ENCODE data around the gene ARID3C. TPM values are rescaled to one million over a fixed set of nuclear protein-coding genes. Genes with fewer than 3 reads are reported as not detected.

Gene ARID3C
- total RNA-seq, 1 experiment from 2014 or later: 0.33 TPM

DNA sequence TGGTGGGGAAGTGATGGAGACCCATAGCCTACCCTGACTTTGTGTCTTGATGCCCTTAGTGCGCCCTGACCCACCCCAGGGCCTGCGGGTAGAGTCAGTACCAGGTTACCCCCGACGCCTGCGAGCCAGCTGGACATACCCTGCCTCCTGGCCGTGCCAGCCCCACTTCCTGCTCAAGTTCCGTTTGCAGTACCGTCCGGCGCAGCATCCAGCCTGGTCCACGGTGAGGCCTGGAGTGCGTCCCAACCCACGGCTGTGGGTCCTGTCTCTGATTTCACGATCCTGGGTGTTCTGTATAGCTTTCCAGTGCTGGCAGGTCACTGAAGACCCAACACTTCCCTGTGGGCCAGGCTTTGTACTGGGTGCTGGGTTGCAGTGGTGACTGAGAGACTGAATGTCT is 29.6 kb upstream of the ARID3C start:
- Histone ChIP-seq H3K36me3 (ENCODE audit: control insufficient read depth, insufficient read depth, low read length) (no peaks in the 10 kb centered on the region), H3K27ac (ENCODE audit: low read length) (no peak overlapping the region), H3K27me3 (ENCODE audit: control insufficient read depth, insufficient read depth, low read length) (no peaks in the 10 kb centered on the region), H3K4me1 (ENCODE audit: control insufficient read depth, insufficient read depth, low read length) (peaks cover under 1% of the 10 kb centered on the region), H3K9me3 (ENCODE audit: control insufficient read depth, insufficient read depth, low read depth, low read length) (no peaks in the 10 kb centered on the region), H3K4me3 (ENCODE audit: low read depth in 2 of 2, low read length in 2 of 2) (no peak overlapping the region)
- no TSS peak for BruUV-seq (replicated peaks)
- CTCF ChIA-PET: no interaction called here
- ATAC-seq: no peak
- DNase-seq (ENCODE audit: low read depth, low spot score): no peak
- in situ Hi-C loops (cut with HindIII; ENCODE audit: low pct_unique_long_range_greater_than_20kb, low sequenced_read_pairs) (no loop called here), intact Hi-C loops (cut with micrococcal nuclease; ENCODE audit: unreplicated experiment) (no loop called here)
- no peak for TF ChIP-seq SIN3A (IDR thresholded peaks at IDR 0.05; ENCODE audit: borderline replicate concordance, insufficient read depth, low read depth, low read length)
- TF ChIP-seq, protein P1, sequence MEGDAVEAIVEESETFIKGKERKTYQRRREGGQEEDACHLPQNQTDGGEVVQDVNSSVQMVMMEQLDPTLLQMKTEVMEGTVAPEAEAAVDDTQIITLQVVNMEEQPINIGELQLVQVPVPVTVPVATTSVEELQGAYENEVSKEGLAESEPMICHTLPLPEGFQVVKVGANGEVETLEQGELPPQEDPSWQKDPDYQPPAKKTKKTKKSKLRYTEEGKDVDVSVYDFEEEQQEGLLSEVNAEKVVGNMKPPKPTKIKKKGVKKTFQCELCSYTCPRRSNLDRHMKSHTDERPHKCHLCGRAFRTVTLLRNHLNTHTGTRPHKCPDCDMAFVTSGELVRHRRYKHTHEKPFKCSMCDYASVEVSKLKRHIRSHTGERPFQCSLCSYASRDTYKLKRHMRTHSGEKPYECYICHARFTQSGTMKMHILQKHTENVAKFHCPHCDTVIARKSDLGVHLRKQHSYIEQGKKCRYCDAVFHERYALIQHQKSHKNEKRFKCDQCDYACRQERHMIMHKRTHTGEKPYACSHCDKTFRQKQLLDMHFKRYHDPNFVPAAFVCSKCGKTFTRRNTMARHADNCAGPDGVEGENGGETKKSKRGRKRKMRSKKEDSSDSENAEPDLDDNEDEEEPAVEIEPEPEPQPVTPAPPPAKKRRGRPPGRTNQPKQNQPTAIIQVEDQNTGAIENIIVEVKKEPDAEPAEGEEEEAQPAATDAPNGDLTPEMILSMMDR (IDR thresholded peaks at IDR 0.05): no peak
- TF ChIP-seq, protein P2, sequence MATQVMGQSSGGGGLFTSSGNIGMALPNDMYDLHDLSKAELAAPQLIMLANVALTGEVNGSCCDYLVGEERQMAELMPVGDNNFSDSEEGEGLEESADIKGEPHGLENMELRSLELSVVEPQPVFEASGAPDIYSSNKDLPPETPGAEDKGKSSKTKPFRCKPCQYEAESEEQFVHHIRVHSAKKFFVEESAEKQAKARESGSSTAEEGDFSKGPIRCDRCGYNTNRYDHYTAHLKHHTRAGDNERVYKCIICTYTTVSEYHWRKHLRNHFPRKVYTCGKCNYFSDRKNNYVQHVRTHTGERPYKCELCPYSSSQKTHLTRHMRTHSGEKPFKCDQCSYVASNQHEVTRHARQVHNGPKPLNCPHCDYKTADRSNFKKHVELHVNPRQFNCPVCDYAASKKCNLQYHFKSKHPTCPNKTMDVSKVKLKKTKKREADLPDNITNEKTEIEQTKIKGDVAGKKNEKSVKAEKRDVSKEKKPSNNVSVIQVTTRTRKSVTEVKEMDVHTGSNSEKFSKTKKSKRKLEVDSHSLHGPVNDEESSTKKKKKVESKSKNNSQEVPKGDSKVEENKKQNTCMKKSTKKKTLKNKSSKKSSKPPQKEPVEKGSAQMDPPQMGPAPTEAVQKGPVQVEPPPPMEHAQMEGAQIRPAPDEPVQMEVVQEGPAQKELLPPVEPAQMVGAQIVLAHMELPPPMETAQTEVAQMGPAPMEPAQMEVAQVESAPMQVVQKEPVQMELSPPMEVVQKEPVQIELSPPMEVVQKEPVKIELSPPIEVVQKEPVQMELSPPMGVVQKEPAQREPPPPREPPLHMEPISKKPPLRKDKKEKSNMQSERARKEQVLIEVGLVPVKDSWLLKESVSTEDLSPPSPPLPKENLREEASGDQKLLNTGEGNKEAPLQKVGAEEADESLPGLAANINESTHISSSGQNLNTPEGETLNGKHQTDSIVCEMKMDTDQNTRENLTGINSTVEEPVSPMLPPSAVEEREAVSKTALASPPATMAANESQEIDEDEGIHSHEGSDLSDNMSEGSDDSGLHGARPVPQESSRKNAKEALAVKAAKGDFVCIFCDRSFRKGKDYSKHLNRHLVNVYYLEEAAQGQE (IDR thresholded peaks at IDR 0.05; ENCODE audit: insufficient read depth in 1 of 2, low read depth in 2 of 2, low read length in 1 of 2): no peak
- no peak for TF ChIP-seq TCF7L2 (IDR thresholded peaks at IDR 0.05; ENCODE audit: low read depth, low read length)
- TF ChIP-seq POLR2AphosphoS5 (IDR thresholded peaks at IDR 0.05; ENCODE audit: low read depth, low read length): no peak
- POLR2A ChIA-PET: no interaction called here

DNA sequence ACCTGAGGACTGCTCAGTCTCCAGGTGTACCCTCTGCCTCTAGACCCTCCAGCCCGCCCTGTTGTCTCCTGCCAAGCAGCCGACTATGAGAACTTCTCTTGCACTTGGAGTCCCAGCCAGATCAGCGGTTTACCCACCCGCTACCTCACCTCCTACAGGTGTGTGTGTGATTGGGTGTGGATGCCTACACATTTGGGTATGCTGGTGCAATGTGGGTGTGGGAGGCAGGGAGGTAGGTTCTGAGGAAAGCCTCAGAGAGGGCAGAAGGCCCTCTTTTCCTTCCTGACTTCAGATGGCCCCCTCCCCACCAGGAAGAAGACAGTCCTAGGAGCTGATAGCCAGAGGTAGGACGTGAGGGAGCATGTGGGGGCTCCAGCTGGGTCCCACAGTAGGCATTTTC is 28.1 kb upstream of the ARID3C start:
- DNase-seq (ENCODE audit: low read depth, low spot score): no peak
- Histone ChIP-seq H3K27ac (ENCODE audit: low read length) (no peak overlapping the region), H3K4me3 (ENCODE audit: low read depth in 2 of 2, low read length in 2 of 2) (no peak overlapping the region), H3K36me3 (ENCODE audit: control insufficient read depth, insufficient read depth, low read length) (no peaks in the 10 kb centered on the region), H3K27me3 (ENCODE audit: control insufficient read depth, insufficient read depth, low read length) (no peaks in the 10 kb centered on the region), H3K4me1 (ENCODE audit: control insufficient read depth, insufficient read depth, low read length) (peaks cover 14% of the 10 kb centered on the region), H3K9me3 (ENCODE audit: control insufficient read depth, insufficient read depth, low read depth, low read length) (no peaks in the 10 kb centered on the region)
- intact Hi-C loops (cut with micrococcal nuclease; ENCODE audit: unreplicated experiment) (no loop called here), in situ Hi-C loops (cut with HindIII; ENCODE audit: low pct_unique_long_range_greater_than_20kb, low sequenced_read_pairs) (no loop called here)
- ATAC-seq: no peak
- ChIA-PET POLR2A (no interaction called here), CTCF (interaction anchor here (1.6 kb wide), 1 partner anchor 11 kb away, joined by 4 read pairs; the partner anchor contains the start of gene GALT)
- no TSS peak for BruUV-seq (replicated peaks)
- TF ChIP-seq TCF7L2 (IDR thresholded peaks at IDR 0.05; ENCODE audit: low read depth, low read length) (no peak), SIN3A (IDR thresholded peaks at IDR 0.05; ENCODE audit: borderline replicate concordance, insufficient read depth, low read depth, low read length) (no peak), POLR2AphosphoS5 (IDR thresholded peaks at IDR 0.05; ENCODE audit: low read depth, low read length) (no peak)
- TF ChIP-seq, protein P1 (IDR thresholded peaks at IDR 0.05): no peak
- TF ChIP-seq, protein P2 (IDR thresholded peaks at IDR 0.05; ENCODE audit: insufficient read depth in 1 of 2, low read depth in 2 of 2, low read length in 1 of 2): no peak
